Neural cell (in vitro differentiated cells): ENCODE data around the gene INPP5D.

Experiments used
- CTCF ChIP-seq: fragments of 450-650 bp; IDR thresholded peaks from 2 replicates; pipeline ENCODE4 v1.5.1; 2014; ENCODE audit warnings: antibody characterized with exemption, mild to moderate bottlenecking, moderate library complexity; ENCODE audit not compliant: poor library complexity, severe bottlenecking
- EP300 ChIP-seq: fragments of 450-650 bp; conservative IDR thresholded peaks from 2 replicates; pipeline ENCODE4 v1.6.1; 2014; ENCODE audit warnings: antibody characterized with exemption, mild to moderate bottlenecking, moderate library complexity; ENCODE audit not compliant: poor library complexity, severe bottlenecking
- EZH2 ChIP-seq: fragments of 200-600, 300-800 bp; shearing (Covaris generic), sonication (generic); IDR thresholded peaks from 2 replicates; pipeline ENCODE4 v1.6.1; 2014; ENCODE audit warnings: antibody characterized with exemption, low read length, borderline replicate concordance, mild to moderate bottlenecking; ENCODE audit not compliant: insufficient read depth, poor library complexity, severe bottlenecking
- MXI1 ChIP-seq: fragments of 450-650 bp; conservative IDR thresholded peaks from 2 replicates; pipeline ENCODE4 v1.6.1; 2014; ENCODE audit warnings: antibody characterized with exemption, mild to moderate bottlenecking; ENCODE audit not compliant: poor library complexity, severe bottlenecking
- POLR2AphosphoS5 ChIP-seq: IDR thresholded peaks from 2 replicates; pipeline ENCODE4 v1.6.1; 2012
- REST ChIP-seq: IDR thresholded peaks from 2 replicates; pipeline ENCODE4 v1.6.1; 2012; ENCODE audit warnings: borderline replicate concordance
- SMC3 ChIP-seq: fragments of 450-650 bp; conservative IDR thresholded peaks from 2 replicates; pipeline ENCODE4 v1.6.1; 2014; ENCODE audit warnings: antibody characterized with exemption, mild to moderate bottlenecking, moderate library complexity; ENCODE audit not compliant: poor library complexity
- TAF1 ChIP-seq: IDR thresholded peaks from 2 replicates; pipeline ENCODE4 v1.6.1; 2012; ENCODE audit warnings: low read depth

GRCh38 chr2:233234996-233235395 lies 174.9 kb downstream of the INPP5D start:
- no peak for TF ChIP-seq REST
- TF ChIP-seq SMC3: no peak
- TF ChIP-seq CTCF: no peak
- TF ChIP-seq POLR2AphosphoS5: no peak
- TF ChIP-seq EZH2: no peak
- TF ChIP-seq TAF1: no peak
- TF ChIP-seq EP300: no peak
- no peak for TF ChIP-seq MXI1
